Activated T-helper 17 cell treated with anti-CD3 and anti-CD28 coated beads, Interleukin-2, amount 50 U/mL, for 72 hours (primary cell): ENCODE data around the gene FAM32A. TPM values are rescaled to one million over a fixed set of nuclear protein-coding genes. Genes with fewer than 3 reads are reported as not detected.

Experiments
- ATAC-seq: fragments of 150-1000 bp; cut with Tn5 transposase; replicated peaks from 2 replicates; pipeline ENCODE4 v1.10.0; 2021; ENCODE audit warnings: mild to moderate bottlenecking, moderate library complexity
- H3K27ac Mint-ChIP-seq: one replicate; pipeline ENCODE4 v1.8.0; 2022; ENCODE audit warnings: mixed read lengths
- H3K27me3 Mint-ChIP-seq: one replicate; pipeline ENCODE4 v1.8.0; 2022; ENCODE audit warnings: mixed read lengths
- H3K36me3 Mint-ChIP-seq: one replicate; pipeline ENCODE4 v1.8.0; 2022; ENCODE audit warnings: low read depth, mild to moderate bottlenecking, mixed read lengths
- H3K4me1 Mint-ChIP-seq: one replicate; pipeline ENCODE4 v1.8.0; 2022; ENCODE audit warnings: mixed read lengths
- H3K4me3 Mint-ChIP-seq: one replicate; pipeline ENCODE4 v1.8.0; 2022; ENCODE audit warnings: mild to moderate bottlenecking, mixed read lengths
- H3K9me3 Mint-ChIP-seq: one replicate; pipeline ENCODE4 v1.8.0; 2022; ENCODE audit warnings: mixed read lengths
- total RNA-seq, 2 donors: library from RNA; stranded (reverse); gene quantifications; one replicate each; pipeline ENCODE4 v1.2.3, GENCODE V29; 2022

Gene FAM32A
- 10 to 100 TPM; 43.0 to 61.9 TPM for total RNA-seq

GRCh38 chr19:16185123-16185767 is at the start of gene FAM32A:
FAM32A (plus strand) TSS chr19:16185410; CDS start chr19:16185443, 33 bp downstream.
- Mint-ChIP-seq H3K27ac (peak within 1 kb of the TSS; percentile 98), H3K4me3 (peak within 1 kb of the TSS; percentile 96), H3K36me3 (peaks cover 45% of the 10 kb centered on the region), H3K9me3 (no peaks in the 10 kb centered on the region), H3K4me1 (peaks cover 13% of the 10 kb centered on the region), H3K27me3 (no peaks in the 10 kb centered on the region)
- peak; percentile 98 for ATAC-seq

- ATAC-seq = no peak
- peaks cover 20% of the 10 kb centered on the region for H3K4me1 Mint-ChIP-seq
- H3K4me3 Mint-ChIP-seq = no peak overlapping the region
- no peaks in the 10 kb centered on the region for H3K9me3 Mint-ChIP-seq
- no peaks in the 10 kb centered on the region for H3K27me3 Mint-ChIP-seq
- H3K36me3 Mint-ChIP-seq = peaks cover 42% of the 10 kb centered on the region
- H3K27ac Mint-ChIP-seq = peak overlapping the region; percentile 6
These were observed 49.6 kb upstream of the FAM32A start for GRCh38 chr19:16135430-16136127.

- Mint-ChIP-seq H3K27me3 (no peaks in the 10 kb centered on the region), H3K9me3 (no peaks in the 10 kb centered on the region), H3K27ac (no peak overlapping the region), H3K4me3 (no peak overlapping the region), H3K36me3 (peaks cover 34% of the 10 kb centered on the region), H3K4me1 (peaks cover 16% of the 10 kb centered on the region)
- ATAC-seq = no peak
These were observed 48.8 kb upstream of the FAM32A start for GRCh38 chr19:16136185-16136999.

- H3K4me3 Mint-ChIP-seq = peak overlapping the region; percentile 44
- peaks cover 11% of the 10 kb centered on the region for H3K36me3 Mint-ChIP-seq
- H3K27ac Mint-ChIP-seq = peak overlapping the region; percentile 61
- ATAC-seq = peak; percentile 7
- H3K4me1 Mint-ChIP-seq = peaks cover 24% of the 10 kb centered on the region
- H3K9me3 Mint-ChIP-seq = no peaks in the 10 kb centered on the region
- no peaks in the 10 kb centered on the region for H3K27me3 Mint-ChIP-seq
These were observed 45.5 kb upstream of the FAM32A start for GRCh38 chr19:16139752-16140151.

GRCh38 chr19:16141043-16141442 is 44.2 kb upstream of the FAM32A start:
- Mint-ChIP-seq H3K4me1 (peaks cover 21% of the 10 kb centered on the region), H3K36me3 (peaks cover 17% of the 10 kb centered on the region), H3K9me3 (no peaks in the 10 kb centered on the region), H3K27me3 (no peaks in the 10 kb centered on the region), H3K27ac (peak overlapping the region; percentile 59), H3K4me3 (no peak overlapping the region)
- ATAC-seq = no peak

GRCh38 chr19:16142032-16142580 is 43.1 kb upstream of the FAM32A start:
- Mint-ChIP-seq H3K4me3 (peak overlapping the region; percentile 13), H3K27me3 (no peaks in the 10 kb centered on the region), H3K36me3 (peaks cover 21% of the 10 kb centered on the region), H3K9me3 (no peaks in the 10 kb centered on the region), H3K27ac (no peak overlapping the region), H3K4me1 (peaks cover 24% of the 10 kb centered on the region)
- ATAC-seq = no peak

DNA sequence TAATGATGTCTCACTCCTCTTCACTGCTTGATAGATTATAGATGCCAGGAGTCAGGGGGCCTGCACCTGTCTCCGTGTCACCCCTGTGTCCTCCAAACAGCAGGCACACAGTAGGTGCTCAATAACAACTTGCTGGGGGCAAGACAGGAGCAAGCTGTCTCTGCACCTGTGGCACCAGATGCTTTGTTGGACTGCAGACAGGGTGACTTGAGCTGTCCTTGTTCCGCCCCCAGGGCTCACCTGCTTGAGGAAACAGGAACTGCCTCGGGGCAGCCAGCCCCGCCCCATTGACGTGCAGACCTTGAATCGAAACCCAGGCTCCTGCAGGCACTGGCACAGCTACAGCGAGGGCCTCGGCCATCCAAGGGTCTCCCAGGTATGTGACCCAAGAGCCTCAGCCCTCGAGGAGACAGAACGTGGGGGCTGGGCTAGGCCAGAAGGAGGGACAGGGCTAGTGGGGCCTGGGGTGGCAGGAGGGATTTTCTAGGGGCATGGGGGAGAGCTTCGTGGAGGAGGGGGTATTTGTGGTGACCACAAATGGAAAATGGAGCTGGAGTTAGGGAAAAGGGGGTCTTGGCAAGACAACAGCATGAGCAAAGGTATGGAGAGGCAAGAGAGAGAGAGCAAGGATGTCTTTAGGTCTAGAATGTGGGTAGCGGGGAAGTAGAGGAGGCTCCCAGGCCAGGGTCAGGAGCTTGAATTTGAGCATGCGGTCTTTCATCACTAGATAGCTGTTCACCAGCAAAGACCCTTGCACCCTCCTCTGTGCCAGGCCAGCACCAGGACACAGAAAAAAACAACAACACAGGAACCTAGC is 41.6 kb upstream of the FAM32A start, which contains the start of gene HSH2D:
TSS of gene HSH2D (plus strand) at position 287 of the 817 bp plus-strand sequence. CDS start 5,066 bp downstream, outside the sequence.
- Mint-ChIP-seq H3K27me3 (no peaks in the 10 kb centered on the region), H3K4me1 (peaks cover 24% of the 10 kb centered on the region), H3K4me3 (peak within 1 kb of the TSS; percentile 99), H3K27ac (peak within 1 kb of the TSS; percentile 97), H3K9me3 (no peaks in the 10 kb centered on the region), H3K36me3 (peaks cover 23% of the 10 kb centered on the region)
- peak; percentile 99 for ATAC-seq

DNA sequence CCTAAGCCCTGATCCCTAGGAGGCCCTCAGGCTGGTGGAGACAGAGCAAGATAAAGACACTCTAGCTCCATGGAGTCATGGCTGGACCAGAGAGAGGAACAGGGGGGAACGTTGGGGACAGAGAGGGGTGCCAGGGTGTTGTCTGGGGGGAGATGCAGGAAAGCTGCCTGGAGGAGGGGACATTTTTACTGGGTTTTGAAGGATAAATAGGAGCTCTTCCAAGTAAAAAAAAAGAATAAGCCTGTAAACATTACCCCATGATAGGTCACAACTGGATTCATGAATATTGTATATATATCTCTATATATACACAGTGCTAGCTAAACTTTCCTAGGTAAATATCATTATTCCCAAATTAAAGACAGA is 41.0 kb upstream of the FAM32A start:
- no peaks in the 10 kb centered on the region for H3K9me3 Mint-ChIP-seq
- peak overlapping the region; percentile 97 for H3K27ac Mint-ChIP-seq
- H3K4me1 Mint-ChIP-seq = peaks cover 24% of the 10 kb centered on the region
- peak; percentile 14 for ATAC-seq
- peak overlapping the region; percentile 99 for H3K4me3 Mint-ChIP-seq
- H3K36me3 Mint-ChIP-seq = peaks cover 29% of the 10 kb centered on the region
- no peaks in the 10 kb centered on the region for H3K27me3 Mint-ChIP-seq

DNA sequence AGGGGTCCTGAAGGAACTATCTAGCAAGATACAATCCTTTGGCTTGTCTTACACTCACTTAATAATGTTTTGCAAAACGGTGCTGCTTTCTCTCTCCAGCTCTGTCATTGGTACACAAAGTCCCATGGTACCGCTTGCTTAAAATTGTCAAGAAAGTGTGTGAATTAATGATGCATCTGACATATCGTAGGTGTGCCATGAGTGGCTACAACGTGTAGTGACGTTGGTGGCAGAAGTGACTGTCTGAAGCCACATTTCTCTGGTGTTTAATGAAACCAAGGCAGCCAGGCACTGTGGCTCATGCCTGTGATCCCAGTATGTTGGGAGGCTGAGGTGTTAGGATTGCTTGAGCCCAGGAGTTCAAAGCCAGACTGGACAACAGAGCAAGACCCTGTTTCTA is 39.1 kb upstream of the FAM32A start:
- Mint-ChIP-seq H3K27ac (no peak overlapping the region), H3K27me3 (no peaks in the 10 kb centered on the region), H3K9me3 (no peaks in the 10 kb centered on the region), H3K36me3 (peaks cover 48% of the 10 kb centered on the region), H3K4me3 (peak overlapping the region; percentile 99), H3K4me1 (peaks cover 18% of the 10 kb centered on the region)
- ATAC-seq = no peak

GRCh38 chr19:16148443-16149229 is 36.6 kb upstream of the FAM32A start:
- H3K27ac Mint-ChIP-seq = no peak overlapping the region
- no peak overlapping the region for H3K4me3 Mint-ChIP-seq
- H3K27me3 Mint-ChIP-seq = no peaks in the 10 kb centered on the region
- ATAC-seq = no peak
- peaks cover 10% of the 10 kb centered on the region for H3K4me1 Mint-ChIP-seq
- H3K9me3 Mint-ChIP-seq = no peaks in the 10 kb centered on the region
- peaks cover 71% of the 10 kb centered on the region for H3K36me3 Mint-ChIP-seq

DNA sequence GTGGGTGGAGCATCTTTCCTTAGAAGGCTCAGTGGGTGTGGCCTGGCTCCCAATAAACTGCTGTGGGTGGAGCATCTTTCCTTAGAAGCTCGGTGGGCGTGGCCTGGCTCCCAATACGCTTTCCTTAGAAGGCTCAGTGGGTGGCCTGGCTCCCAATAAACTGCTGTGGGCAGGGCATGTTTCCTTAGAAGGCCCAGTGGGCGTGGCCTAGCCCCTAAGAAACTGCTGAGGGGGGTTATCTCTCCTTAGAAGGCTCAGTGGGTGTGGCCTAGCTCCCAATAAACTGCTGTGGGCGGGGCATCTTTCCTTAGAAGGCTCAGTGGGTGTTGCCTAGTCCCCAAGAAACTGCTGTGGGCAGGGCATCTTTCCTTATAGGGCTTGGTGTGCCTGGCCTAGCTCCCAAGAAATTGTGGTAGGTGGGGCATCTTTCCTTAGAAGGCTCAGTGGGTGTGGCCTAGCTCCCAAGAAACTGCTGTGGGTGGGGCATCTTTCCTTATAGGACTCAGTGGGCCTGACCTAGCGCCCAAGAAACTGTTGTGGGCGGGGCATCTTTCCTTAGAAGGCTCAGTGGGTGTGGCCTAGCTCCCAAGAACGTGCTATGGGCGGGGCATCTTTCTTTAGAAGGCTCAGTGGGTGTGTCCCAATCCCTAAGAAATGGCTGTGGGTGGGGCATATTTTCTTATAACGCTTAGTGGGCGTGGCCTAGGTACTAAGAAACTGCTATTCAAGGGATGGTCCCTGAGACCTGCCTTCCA is 31.5 kb upstream of the FAM32A start:
- peaks cover 93% of the 10 kb centered on the region for H3K36me3 Mint-ChIP-seq
- H3K27ac Mint-ChIP-seq = no peak overlapping the region
- ATAC-seq = peak; percentile 24
- H3K9me3 Mint-ChIP-seq = no peaks in the 10 kb centered on the region
- peaks cover 8% of the 10 kb centered on the region for H3K4me1 Mint-ChIP-seq
- no peaks in the 10 kb centered on the region for H3K27me3 Mint-ChIP-seq
- H3K4me3 Mint-ChIP-seq = no peak overlapping the region

DNA sequence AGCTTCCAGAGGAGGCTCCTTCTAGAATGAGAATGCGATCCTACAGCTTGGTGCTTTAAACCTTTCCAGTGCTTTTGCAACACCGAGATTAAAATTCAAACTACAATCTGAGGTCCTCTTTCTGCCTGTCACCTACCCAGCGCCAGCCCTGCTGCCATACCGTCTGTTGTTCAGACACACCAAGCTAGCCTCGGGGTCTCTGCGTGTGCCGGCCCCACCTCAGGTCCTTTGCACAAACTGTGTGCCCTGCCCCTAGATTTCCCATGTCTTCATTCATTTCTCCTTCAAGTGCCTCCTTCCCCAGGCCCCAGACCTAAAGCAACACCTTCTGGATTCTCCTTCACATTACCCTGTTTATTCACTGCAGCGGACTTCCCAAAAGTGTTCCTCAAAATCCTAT is 30.7 kb upstream of the FAM32A start:
- Mint-ChIP-seq H3K27me3 (no peaks in the 10 kb centered on the region), H3K4me1 (peaks cover 8% of the 10 kb centered on the region), H3K36me3 (peaks cover 85% of the 10 kb centered on the region), H3K4me3 (no peak overlapping the region), H3K27ac (peak overlapping the region; percentile 31), H3K9me3 (no peaks in the 10 kb centered on the region)
- ATAC-seq = no peak
